HL-60 (cell line): ENCODE measurements around the gene LPCAT2.

Source experiments
- CTCF ChIP-seq: IDR thresholded peaks from one replicate; pipeline ENCODE4 v1.5.1; 2011; ENCODE audit warnings: low read length, control low read depth, inconsistent platforms; ENCODE audit not compliant: insufficient read depth
- GABPA ChIP-seq: IDR thresholded peaks from 2 replicates; pipeline ENCODE4 v1.6.1; 2012; ENCODE audit warnings: low read depth
- POLR2AphosphoS5 ChIP-seq: IDR thresholded peaks from 2 replicates; pipeline ENCODE4 v1.6.1; 2012; ENCODE audit warnings: low read depth
- TF ChIP-seq, protein P1 (sequence below): IDR thresholded peaks from 2 replicates; pipeline ENCODE4 v1.6.1; 2012; ENCODE audit warnings: low read depth; ENCODE audit not compliant: insufficient replicate concordance

- TF ChIP-seq CTCF (no peak), GABPA (no peak), POLR2AphosphoS5 (no peak)
- TF ChIP-seq, protein P1, sequence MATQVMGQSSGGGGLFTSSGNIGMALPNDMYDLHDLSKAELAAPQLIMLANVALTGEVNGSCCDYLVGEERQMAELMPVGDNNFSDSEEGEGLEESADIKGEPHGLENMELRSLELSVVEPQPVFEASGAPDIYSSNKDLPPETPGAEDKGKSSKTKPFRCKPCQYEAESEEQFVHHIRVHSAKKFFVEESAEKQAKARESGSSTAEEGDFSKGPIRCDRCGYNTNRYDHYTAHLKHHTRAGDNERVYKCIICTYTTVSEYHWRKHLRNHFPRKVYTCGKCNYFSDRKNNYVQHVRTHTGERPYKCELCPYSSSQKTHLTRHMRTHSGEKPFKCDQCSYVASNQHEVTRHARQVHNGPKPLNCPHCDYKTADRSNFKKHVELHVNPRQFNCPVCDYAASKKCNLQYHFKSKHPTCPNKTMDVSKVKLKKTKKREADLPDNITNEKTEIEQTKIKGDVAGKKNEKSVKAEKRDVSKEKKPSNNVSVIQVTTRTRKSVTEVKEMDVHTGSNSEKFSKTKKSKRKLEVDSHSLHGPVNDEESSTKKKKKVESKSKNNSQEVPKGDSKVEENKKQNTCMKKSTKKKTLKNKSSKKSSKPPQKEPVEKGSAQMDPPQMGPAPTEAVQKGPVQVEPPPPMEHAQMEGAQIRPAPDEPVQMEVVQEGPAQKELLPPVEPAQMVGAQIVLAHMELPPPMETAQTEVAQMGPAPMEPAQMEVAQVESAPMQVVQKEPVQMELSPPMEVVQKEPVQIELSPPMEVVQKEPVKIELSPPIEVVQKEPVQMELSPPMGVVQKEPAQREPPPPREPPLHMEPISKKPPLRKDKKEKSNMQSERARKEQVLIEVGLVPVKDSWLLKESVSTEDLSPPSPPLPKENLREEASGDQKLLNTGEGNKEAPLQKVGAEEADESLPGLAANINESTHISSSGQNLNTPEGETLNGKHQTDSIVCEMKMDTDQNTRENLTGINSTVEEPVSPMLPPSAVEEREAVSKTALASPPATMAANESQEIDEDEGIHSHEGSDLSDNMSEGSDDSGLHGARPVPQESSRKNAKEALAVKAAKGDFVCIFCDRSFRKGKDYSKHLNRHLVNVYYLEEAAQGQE: no peak
Observed at GRCh38 chr16:55506083-55506482, 2.8 kb upstream of the LPCAT2 start.
